Measurements from ENCODE around the gene ATP2A1. TPM values are rescaled to one million over a fixed set of nuclear protein-coding genes. Genes with fewer than 3 reads are reported as not detected.

Gene ATP2A1
- total RNA-seq, 1 experiment from 2014 or later: 10.3 TPM

DNA sequence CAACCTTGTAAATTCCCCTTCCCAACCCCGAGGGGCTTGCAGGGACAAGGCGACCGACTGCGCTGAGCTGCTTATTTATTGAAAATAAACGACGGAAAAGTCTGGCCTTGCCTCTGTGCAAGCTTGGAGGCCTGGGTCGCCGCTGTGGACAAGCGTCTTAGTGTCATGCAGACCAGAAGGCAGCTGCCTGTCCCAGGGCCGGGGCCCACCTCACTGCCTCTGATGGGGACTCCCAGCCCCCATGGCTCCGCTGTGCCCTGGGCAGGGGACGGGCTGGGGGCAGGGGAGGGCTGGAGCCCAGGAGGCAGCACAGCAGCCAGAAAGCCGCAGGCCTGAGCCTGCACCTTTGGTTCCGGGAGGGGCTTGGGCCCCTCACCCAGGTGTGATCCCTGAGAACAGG is 26.1 kb downstream of the ATP2A1 start:
- H3K27ac ChIP-seq (ENCODE audit: low read depth, low read length): no peak overlapping the region
- DNase-seq (ENCODE audit: low read depth, low spot score) (no peak), ATAC-seq (no peak)
- no peaks in the 10 kb centered on the region for H4K20me1 ChIP-seq (ENCODE audit: insufficient read depth)
- ChIA-PET POLR2A (no interaction called here), RAD21 (ENCODE audit: low non-redundant PET in 1 of 2, low total read pairs in 2 of 2, uncharacterized antibody in 2 of 2, unreplicated experiment in 2 of 2) (no interaction called here), CTCF (no interaction called here)
- H3K4me2 ChIP-seq (ENCODE audit: low read length): no peak overlapping the region
- intact Hi-C loops (cut with micrococcal nuclease): no loop called here
- no peak for TF ChIP-seq CTCF (IDR thresholded peaks at IDR 0.05 in 2 of 3, conservative IDR thresholded peaks at IDR 0.05 in 1 of 3; ENCODE audit: borderline replicate concordance in 1 of 3, insufficient read depth in 1 of 3, low read depth in 2 of 3, low read length in 2 of 3)
- TF ChIP-seq EGR1 (IDR thresholded peaks at IDR 0.05; ENCODE audit: low read depth): no peak
- no peak for TF ChIP-seq SP1 (IDR thresholded peaks at IDR 0.05; ENCODE audit: low read depth)
- TF ChIP-seq CBX3 (IDR thresholded peaks at IDR 0.05; ENCODE audit: low read depth): no peak
- TF ChIP-seq ZNF274 (IDR thresholded peaks at IDR 0.05; ENCODE audit: low read depth, low read length): no peak
- TF ChIP-seq FOSL1 (IDR thresholded peaks at IDR 0.05; ENCODE audit: low read depth): no peak
- TF ChIP-seq, protein P1, sequence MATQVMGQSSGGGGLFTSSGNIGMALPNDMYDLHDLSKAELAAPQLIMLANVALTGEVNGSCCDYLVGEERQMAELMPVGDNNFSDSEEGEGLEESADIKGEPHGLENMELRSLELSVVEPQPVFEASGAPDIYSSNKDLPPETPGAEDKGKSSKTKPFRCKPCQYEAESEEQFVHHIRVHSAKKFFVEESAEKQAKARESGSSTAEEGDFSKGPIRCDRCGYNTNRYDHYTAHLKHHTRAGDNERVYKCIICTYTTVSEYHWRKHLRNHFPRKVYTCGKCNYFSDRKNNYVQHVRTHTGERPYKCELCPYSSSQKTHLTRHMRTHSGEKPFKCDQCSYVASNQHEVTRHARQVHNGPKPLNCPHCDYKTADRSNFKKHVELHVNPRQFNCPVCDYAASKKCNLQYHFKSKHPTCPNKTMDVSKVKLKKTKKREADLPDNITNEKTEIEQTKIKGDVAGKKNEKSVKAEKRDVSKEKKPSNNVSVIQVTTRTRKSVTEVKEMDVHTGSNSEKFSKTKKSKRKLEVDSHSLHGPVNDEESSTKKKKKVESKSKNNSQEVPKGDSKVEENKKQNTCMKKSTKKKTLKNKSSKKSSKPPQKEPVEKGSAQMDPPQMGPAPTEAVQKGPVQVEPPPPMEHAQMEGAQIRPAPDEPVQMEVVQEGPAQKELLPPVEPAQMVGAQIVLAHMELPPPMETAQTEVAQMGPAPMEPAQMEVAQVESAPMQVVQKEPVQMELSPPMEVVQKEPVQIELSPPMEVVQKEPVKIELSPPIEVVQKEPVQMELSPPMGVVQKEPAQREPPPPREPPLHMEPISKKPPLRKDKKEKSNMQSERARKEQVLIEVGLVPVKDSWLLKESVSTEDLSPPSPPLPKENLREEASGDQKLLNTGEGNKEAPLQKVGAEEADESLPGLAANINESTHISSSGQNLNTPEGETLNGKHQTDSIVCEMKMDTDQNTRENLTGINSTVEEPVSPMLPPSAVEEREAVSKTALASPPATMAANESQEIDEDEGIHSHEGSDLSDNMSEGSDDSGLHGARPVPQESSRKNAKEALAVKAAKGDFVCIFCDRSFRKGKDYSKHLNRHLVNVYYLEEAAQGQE (IDR thresholded peaks at IDR 0.05; ENCODE audit: low read depth): no peak
- TF ChIP-seq ELF1 (IDR thresholded peaks at IDR 0.05; ENCODE audit: borderline replicate concordance, low read depth): no peak
- TF ChIP-seq SRF (IDR thresholded peaks at IDR 0.05; ENCODE audit: low read depth): no peak
- no peak for TF ChIP-seq RAD21 (IDR thresholded peaks at IDR 0.05; ENCODE audit: low read depth)
- no peak for TF ChIP-seq ZBTB33 (IDR thresholded peaks at IDR 0.05; ENCODE audit: extremely low read depth, insufficient replicate concordance, low read length)
- H3K9me3 ChIP-seq (ENCODE audit: control insufficient read depth in 1 of 2, insufficient read depth in 1 of 2, low read depth in 1 of 2, low read length in 2 of 2): no peaks in the 10 kb centered on the region
- BruUV-seq (replicated peaks): no TSS peak
- H2AFZ ChIP-seq (ENCODE audit: low read depth, low read length, poor library complexity, severe bottlenecking): no peak overlapping the region
- H3K36me3 ChIP-seq (ENCODE audit: control insufficient read depth in 1 of 2, insufficient read depth in 2 of 2, low read length in 2 of 2): no peaks in the 10 kb centered on the region
- no peak overlapping the region for H3K9ac ChIP-seq (ENCODE audit: low read length)
- H3K4me3 ChIP-seq (replicated peaks in 1 of 2; ENCODE audit: low read depth in 1 of 2, low read length in 2 of 2): no peak overlapping the region
- H3K79me2 ChIP-seq (ENCODE audit: insufficient read depth, low read length): no peaks in the 10 kb centered on the region
- no peaks in the 10 kb centered on the region for H3K9me2 ChIP-seq (ENCODE audit: insufficient read depth)
- no peaks in the 10 kb centered on the region for H3K4me1 ChIP-seq (ENCODE audit: control insufficient read depth in 1 of 2, insufficient read depth in 2 of 2, low read length in 2 of 2)
- H3K27me3 ChIP-seq (ENCODE audit: insufficient read depth, low read length): no peaks in the 10 kb centered on the region

Measured in HCT116 (cell line).